ENCODE measurements around the gene NDOR1. TPM values are rescaled to one million over a fixed set of nuclear protein-coding genes. Genes with fewer than 3 reads are reported as not detected.

Gene NDOR1
- total and polyA plus RNA-seq, 4 donors: 4.5 to 22.0 (median 12.0) TPM

DNA sequence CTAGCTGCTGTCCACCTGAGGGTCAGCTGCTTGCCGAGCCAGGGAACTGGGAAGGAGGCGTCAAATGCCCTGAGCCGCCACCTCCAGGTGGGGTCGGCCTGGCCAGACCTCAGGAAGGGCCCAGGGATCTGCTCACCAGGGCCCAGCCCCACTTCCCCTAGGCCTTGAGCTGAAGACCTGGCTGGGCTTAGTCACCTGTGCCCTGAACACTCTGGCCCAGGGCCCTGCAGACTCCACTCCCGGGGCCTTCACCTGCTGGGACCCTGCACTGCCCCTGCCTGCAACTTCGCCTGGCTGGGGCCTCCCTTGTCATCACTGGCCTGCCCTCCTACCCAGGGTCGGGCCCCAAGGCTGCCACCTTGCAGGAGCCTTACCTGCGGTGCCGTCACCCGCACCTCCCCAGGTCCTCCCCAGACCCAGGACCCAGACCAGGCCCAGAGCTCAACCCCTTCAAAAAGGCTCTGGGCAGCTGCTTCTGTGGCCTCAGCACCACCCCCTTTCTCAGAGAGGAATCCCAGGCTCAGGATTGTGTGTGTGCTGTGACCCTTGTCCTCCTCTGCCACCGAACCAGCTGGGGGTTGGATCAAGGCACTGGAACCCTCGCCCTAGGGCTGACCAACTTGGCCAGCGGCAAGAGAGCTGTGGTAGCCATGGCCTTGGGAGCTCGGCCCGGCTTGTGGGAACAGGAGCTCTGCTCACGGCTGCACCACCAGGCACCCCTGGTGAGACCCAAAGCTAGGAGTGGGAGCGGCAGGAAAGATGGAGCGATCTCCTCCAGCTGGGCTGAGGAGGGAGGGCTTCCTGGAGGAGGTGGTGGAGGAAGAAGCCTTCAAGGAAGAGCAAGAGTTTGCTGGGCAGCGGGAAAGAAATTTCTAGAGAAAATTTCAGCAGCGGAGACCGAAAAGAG is 48.5 kb downstream of the NDOR1 start:
- WGBS, 2 donors: 68 to 79% methylated on average over 21 of the region's 21 CpGs
- no peak overlapping the region for H3K4me3 ChIP-seq
- no peaks in the 10 kb centered on the region for H3K9me3 ChIP-seq (ENCODE audit: control insufficient read depth in 4 of 4, insufficient read depth in 3 of 4, low read length in 3 of 4)
- TF ChIP-seq, protein P1, sequence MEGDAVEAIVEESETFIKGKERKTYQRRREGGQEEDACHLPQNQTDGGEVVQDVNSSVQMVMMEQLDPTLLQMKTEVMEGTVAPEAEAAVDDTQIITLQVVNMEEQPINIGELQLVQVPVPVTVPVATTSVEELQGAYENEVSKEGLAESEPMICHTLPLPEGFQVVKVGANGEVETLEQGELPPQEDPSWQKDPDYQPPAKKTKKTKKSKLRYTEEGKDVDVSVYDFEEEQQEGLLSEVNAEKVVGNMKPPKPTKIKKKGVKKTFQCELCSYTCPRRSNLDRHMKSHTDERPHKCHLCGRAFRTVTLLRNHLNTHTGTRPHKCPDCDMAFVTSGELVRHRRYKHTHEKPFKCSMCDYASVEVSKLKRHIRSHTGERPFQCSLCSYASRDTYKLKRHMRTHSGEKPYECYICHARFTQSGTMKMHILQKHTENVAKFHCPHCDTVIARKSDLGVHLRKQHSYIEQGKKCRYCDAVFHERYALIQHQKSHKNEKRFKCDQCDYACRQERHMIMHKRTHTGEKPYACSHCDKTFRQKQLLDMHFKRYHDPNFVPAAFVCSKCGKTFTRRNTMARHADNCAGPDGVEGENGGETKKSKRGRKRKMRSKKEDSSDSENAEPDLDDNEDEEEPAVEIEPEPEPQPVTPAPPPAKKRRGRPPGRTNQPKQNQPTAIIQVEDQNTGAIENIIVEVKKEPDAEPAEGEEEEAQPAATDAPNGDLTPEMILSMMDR (IDR thresholded peaks at IDR 0.05; ENCODE audit: control extremely low read depth, extremely low read depth): no peak
- H3K27ac ChIP-seq (ENCODE audit: low read depth in 1 of 2, low read length in 1 of 2): no peak overlapping the region
- DNase-seq: no peak
- no peaks in the 10 kb centered on the region for H3K27me3 ChIP-seq (ENCODE audit: control insufficient read depth in 3 of 3, insufficient read depth in 3 of 3, low read length in 2 of 3)
- H3K4me1 ChIP-seq (ENCODE audit: control insufficient read depth in 5 of 5, insufficient read depth in 5 of 5, low read length in 5 of 5): peaks cover 0 to 22% (median 12%) of the 10 kb centered on the region in 5 donors
- peaks cover 0 to 14% (median 9%) of the 10 kb centered on the region in 4 donors for H3K36me3 ChIP-seq (ENCODE audit: control insufficient read depth in 4 of 4, insufficient read depth in 4 of 4, low read length in 4 of 4)
- ATAC-seq (ENCODE audit: insufficient read depth, low FRiP score): no peak
- H3K9ac ChIP-seq (ENCODE audit: insufficient read depth in 1 of 2, low read length in 2 of 2): peak overlapping the region in 1 of 2 donors; percentile 13

DNA sequence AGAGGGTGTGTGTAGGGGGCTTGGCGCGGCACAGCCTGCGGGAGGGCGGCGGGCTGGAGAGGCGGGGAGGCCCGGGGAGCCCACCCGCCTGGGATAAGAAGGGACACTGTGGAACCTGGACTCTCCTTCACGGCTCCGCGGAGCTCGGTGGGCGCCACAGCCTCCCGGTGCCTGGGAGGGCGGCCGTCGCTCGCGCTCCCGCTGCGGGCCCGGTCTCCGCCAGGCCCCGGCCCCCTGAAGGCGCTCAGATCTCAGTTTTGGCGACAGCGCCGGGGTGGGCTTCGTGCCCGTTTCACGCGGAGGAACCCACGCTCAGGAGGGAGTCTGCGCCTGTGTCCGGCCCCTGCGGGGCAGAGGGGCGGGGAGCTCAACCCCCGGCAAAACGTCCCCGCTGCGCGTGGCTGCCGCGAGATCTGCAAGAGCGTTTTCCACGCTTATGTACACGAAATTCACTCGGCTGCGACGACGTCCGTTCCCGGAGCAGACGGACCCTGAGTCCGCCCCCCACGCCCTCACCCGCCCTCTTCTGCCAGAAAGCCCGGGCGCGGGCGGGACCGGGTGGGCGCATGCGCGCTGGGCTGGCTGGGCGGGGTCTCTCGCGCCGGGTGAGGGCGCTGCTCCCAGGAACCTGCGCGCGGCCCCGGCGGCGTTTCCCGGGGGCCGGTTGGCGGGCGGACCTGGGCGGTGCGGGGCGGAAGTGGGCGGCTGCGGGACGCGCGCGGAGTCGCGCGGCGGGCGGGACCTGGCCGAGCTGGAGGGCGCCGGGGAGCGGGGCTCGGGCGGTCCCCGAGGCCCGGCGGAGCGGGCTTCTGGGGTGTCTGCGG is 49.3 kb downstream of the NDOR1 start, which contains the start of gene NELFB:
Gene NELFB (plus strand): TSS at position 704 of the 824 bp plus-strand sequence.
- DNase-seq (peak; percentile 93 to 95 (median 94)), ATAC-seq (ENCODE audit: insufficient read depth, low FRiP score) (peak; percentile 89)
- peak within 1 kb of the TSS; percentile 53 to 68 for H3K9ac ChIP-seq (ENCODE audit: insufficient read depth in 1 of 2, low read length in 2 of 2)
- H3K4me1 ChIP-seq (ENCODE audit: control insufficient read depth in 5 of 5, insufficient read depth in 5 of 5, low read length in 5 of 5): peaks cover 0 to 22% (median 12%) of the 10 kb centered on the region in 5 donors
- no peaks in the 10 kb centered on the region for H3K27me3 ChIP-seq (ENCODE audit: control insufficient read depth in 3 of 3, insufficient read depth in 3 of 3, low read length in 2 of 3)
- no peaks in the 10 kb centered on the region for H3K9me3 ChIP-seq (ENCODE audit: control insufficient read depth in 4 of 4, insufficient read depth in 3 of 4, low read length in 3 of 4)
- H3K4me3 ChIP-seq: peak within 1 kb of the TSS; percentile 98
- H3K36me3 ChIP-seq (ENCODE audit: control insufficient read depth in 4 of 4, insufficient read depth in 4 of 4, low read length in 4 of 4): peaks cover 3 to 17% (median 13%) of the 10 kb centered on the region in 4 donors
- 2% methylated on average over 91 to 105 of the region's 105 CpGs for WGBS, 2 donors
- H3K27ac ChIP-seq (ENCODE audit: low read depth in 1 of 2, low read length in 1 of 2): peak within 1 kb of the TSS; percentile 70 to 78
- TF ChIP-seq, protein P1 (IDR thresholded peaks at IDR 0.05; ENCODE audit: control extremely low read depth, extremely low read depth): no peak

DNA sequence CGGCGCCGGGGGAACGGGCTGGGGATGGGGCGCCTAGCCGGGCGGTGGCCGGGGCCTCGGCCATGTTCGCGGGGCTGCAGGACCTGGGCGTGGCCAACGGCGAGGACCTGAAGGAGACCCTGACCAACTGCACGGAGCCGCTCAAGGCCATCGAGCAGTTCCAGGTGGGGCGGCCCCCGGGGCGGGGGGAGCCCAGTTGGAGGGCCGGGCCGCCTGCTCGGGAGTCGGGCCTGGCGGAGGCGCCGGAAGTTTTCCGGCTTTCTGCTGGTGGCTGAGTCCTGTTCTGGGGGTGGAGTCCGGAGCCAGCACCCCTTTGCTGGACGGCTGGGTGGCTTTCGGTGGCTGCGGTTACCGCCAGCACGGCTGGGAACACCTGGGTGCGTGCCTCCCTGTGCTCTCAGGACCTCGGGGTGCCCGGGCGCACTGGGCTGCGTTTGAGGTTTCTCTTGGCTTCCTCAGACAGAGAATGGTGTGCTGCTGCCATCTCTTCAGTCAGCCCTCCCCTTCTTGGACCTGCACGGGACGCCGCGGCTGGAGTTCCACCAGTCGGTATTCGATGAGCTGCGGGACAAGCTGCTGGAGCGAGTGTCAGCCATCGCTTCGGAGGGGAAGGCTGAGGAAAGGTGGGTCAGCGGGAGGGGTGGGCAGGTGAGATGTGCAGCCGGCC is 50.1 kb downstream of the NDOR1 start:
- peak overlapping the region; percentile 98 for H3K4me3 ChIP-seq
- peaks cover 3 to 17% (median 13%) of the 10 kb centered on the region in 4 donors for H3K36me3 ChIP-seq (ENCODE audit: control insufficient read depth in 4 of 4, insufficient read depth in 4 of 4, low read length in 4 of 4)
- no peak for DNase-seq
- H3K9me3 ChIP-seq (ENCODE audit: control insufficient read depth in 4 of 4, insufficient read depth in 3 of 4, low read length in 3 of 4): no peaks in the 10 kb centered on the region
- H3K27ac ChIP-seq (ENCODE audit: low read depth in 1 of 2, low read length in 1 of 2): peak overlapping the region; percentile 70 to 78
- peak; percentile 37 for ATAC-seq (ENCODE audit: insufficient read depth, low FRiP score)
- TF ChIP-seq, protein P1 (IDR thresholded peaks at IDR 0.05; ENCODE audit: control extremely low read depth, extremely low read depth): no peak
- H3K9ac ChIP-seq (ENCODE audit: insufficient read depth in 1 of 2, low read length in 2 of 2): peak overlapping the region; percentile 53 to 68
- no peaks in the 10 kb centered on the region for H3K27me3 ChIP-seq (ENCODE audit: control insufficient read depth in 3 of 3, insufficient read depth in 3 of 3, low read length in 2 of 3)
- WGBS, 2 donors: 2 to 4% methylated on average over 46 to 51 of the region's 51 CpGs
- peaks cover 0 to 22% (median 12%) of the 10 kb centered on the region in 5 donors for H3K4me1 ChIP-seq (ENCODE audit: control insufficient read depth in 5 of 5, insufficient read depth in 5 of 5, low read length in 5 of 5)
